T-cell (primary cell): ENCODE results near the gene EDEM1. TPM values are rescaled to one million over a fixed set of nuclear protein-coding genes. Genes with fewer than 3 reads are reported as not detected.

Source experiments
- ATAC-seq, 4 experiments: fragments of 200-7000 bp in 3 of 4; fragments of 150-1000 bp in 1 of 4; cut with Tn5 transposase; replicated peaks in 1 of 4; 1 replicate in 3 of 4; 2 replicates in 1 of 4; pipeline ENCODE4 v1.10.0; 2021; ENCODE audit warnings: moderate library complexity in 3 of 4, mild to moderate bottlenecking in 2 of 4, moderate number of reproducible peaks in 1 of 4
- CTCF ChIA-PET, 2 donors: fragments of 300-600 bp; sonication (Branson Sonifier 250); formaldehyde crosslinking; loops; one replicate each; lab custom pipeline; 2022; ENCODE audit warnings: antibody characterized with exemption in 2 of 2; lab: Charles Lee
- POLR2A ChIA-PET, 2 donors: fragments of 300-600 bp; sonication (Branson Sonifier 250); formaldehyde crosslinking; loops; one replicate each; lab custom pipeline; 2022; ENCODE audit warnings: antibody characterized with exemption in 2 of 2; lab: Charles Lee
- DNase-seq, 35 experiments: peaks; one replicate each; pipeline versions ENCODE4 v3.0.0 to v3.0.0-alpha.2; 2013 to 2023
- H3K27ac ChIP-seq: one replicate; pipeline ENCODE4 v1.5.1; 2013; ENCODE audit warnings: low read length
- H3K27me3 ChIP-seq, 2 experiments: replicated peaks in 1 of 2; 1 replicate in 1 of 2; 2 replicates in 1 of 2; pipeline versions ENCODE4 v1.6.1 to v1.7.0; 2013; ENCODE audit warnings: low read length in 1 of 2, mixed read lengths in 1 of 2; ENCODE audit not compliant: control insufficient read depth in 2 of 2, insufficient read depth in 2 of 2; ENCODE audit errors: extremely low read depth in 1 of 2
- H3K36me3 ChIP-seq, 2 donors: 1 replicate in 1 of 2; 2 replicates in 1 of 2; pipeline versions ENCODE4 v1.6.1 to v1.7.0; 2013; ENCODE audit warnings: low read length in 1 of 2; ENCODE audit not compliant: control insufficient read depth in 2 of 2, insufficient read depth in 1 of 2; ENCODE audit errors: extremely low read depth in 1 of 2
- H3K4me1 ChIP-seq, 2 experiments: 1 replicate in 1 of 2; 2 replicates in 1 of 2; pipeline versions ENCODE4 v1.6.1 to v1.7.0; 2013; ENCODE audit warnings: low read length in 2 of 2, mixed read lengths in 1 of 2; ENCODE audit not compliant: insufficient read depth in 2 of 2, control insufficient read depth in 1 of 2; ENCODE audit errors: extremely low read depth in 1 of 2
- H3K4me3 ChIP-seq, 2 donors: 1 replicate in 1 of 2; 2 replicates in 1 of 2; pipeline versions ENCODE4 v1.5.1 to v1.7.0; 2013; ENCODE audit warnings: mild to moderate bottlenecking in 2 of 2, low read length in 1 of 2, moderate library complexity in 1 of 2; ENCODE audit not compliant: control insufficient read depth in 1 of 2; ENCODE audit errors: extremely low read depth in 1 of 2
- H3K9me3 ChIP-seq: 2 replicates; pipeline ENCODE4 v1.7.0; 2013
- H3K27ac Mint-ChIP-seq, 2 donors: one replicate each; pipeline ENCODE4 v1.8.0; 2020 to 2021; ENCODE audit warnings: mild to moderate bottlenecking in 2 of 2, mixed read lengths in 2 of 2
- H3K27me3 Mint-ChIP-seq, 2 donors: one replicate each; pipeline ENCODE4 v1.8.0; 2021 to 2022; ENCODE audit warnings: mixed read lengths in 2 of 2
- H3K36me3 Mint-ChIP-seq: one replicate; pipeline ENCODE4 v1.8.0; 2021; ENCODE audit warnings: mixed read lengths
- H3K4me1 Mint-ChIP-seq, 3 donors: one replicate each; pipeline ENCODE4 v1.8.0; 2020 to 2022; ENCODE audit warnings: mixed read lengths in 3 of 3, mild to moderate bottlenecking in 1 of 3
- H3K4me3 Mint-ChIP-seq, 3 donors: one replicate each; pipeline ENCODE4 v1.8.0; 2020 to 2022; ENCODE audit warnings: mild to moderate bottlenecking in 3 of 3, mixed read lengths in 3 of 3, moderate library complexity in 3 of 3
- H3K9me3 Mint-ChIP-seq, 3 donors: one replicate each; pipeline ENCODE4 v1.8.0; 2020 to 2022; ENCODE audit warnings: mixed read lengths in 3 of 3
- WGBS: methylation state at CpG from one replicate; pipeline ENCODE4 v1.1.5; 2013; ENCODE audit warnings: missing lambda C conversion rate; ENCODE audit not compliant: insufficient coverage; 5-methylcytosine and 5-hydroxymethylcytosine counted together
- total RNA-seq, 35 experiments: library from RNA in 6 of 35; stranded (reverse) in 6 of 35; fragments of 120-200 nt in 1 of 35; gene quantifications; one replicate each; pipeline versions ENCODE4 v1.2.1 to v1.2.4 and lab custom pipeline; 2013 to 2026

EDEM1 gene
- total RNA-seq, 5 donors from 2014 or later (not counting 1 experiment from before 2014, with no cell fraction given), result 92.6 to 138 (median 113) TPM

DNA sequence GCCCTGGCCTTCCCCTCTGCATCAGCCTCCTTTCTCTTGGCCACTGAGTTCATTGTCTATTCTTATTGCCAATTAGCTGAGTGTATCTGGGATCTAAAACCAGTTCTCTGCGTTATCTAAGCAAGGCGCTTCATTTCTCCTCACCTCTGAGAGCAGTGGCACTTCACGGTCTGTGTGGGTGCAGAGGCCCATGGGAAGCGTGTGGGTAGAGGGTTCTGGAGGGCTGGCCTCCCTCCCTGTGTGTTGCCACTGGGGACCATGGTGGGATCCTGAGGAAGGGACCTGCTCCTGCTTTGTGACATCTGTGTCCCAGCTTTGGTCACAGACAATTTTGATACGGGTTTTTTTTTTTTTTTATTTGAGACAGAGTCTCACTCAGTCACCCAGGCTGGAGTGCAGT is 32.7 kb downstream of the EDEM1 start:
- 32% methylated on average over 3 of the region's 5 CpGs for WGBS
- Histone ChIP-seq H3K27ac (no peak overlapping the region), H3K4me3 (no peak overlapping the region), H3K36me3 (peaks cover 5 to 40% of the 10 kb centered on the region in 2 donors), H3K9me3 (no peaks in the 10 kb centered on the region), H3K4me1 (no peaks in the 10 kb centered on the region), H3K27me3 (no peaks in the 10 kb centered on the region)
- Mint-ChIP-seq H3K27ac (peak overlapping the region; percentile 3 to 50), H3K36me3 (peaks cover 34% of the 10 kb centered on the region), H3K4me3 (no peak overlapping the region), H3K9me3 (no peaks in the 10 kb centered on the region), H3K27me3 (no peaks in the 10 kb centered on the region), H3K4me1 (peaks cover 0 to 3% (median 2%) of the 10 kb centered on the region in 3 donors)
- CTCF ChIA-PET, result no interaction called here
- ATAC-seq (peak in 2 of 4 experiments; percentile 33 to 46), DNase-seq (no peak)
- POLR2A ChIA-PET, result no interaction called here

DNA sequence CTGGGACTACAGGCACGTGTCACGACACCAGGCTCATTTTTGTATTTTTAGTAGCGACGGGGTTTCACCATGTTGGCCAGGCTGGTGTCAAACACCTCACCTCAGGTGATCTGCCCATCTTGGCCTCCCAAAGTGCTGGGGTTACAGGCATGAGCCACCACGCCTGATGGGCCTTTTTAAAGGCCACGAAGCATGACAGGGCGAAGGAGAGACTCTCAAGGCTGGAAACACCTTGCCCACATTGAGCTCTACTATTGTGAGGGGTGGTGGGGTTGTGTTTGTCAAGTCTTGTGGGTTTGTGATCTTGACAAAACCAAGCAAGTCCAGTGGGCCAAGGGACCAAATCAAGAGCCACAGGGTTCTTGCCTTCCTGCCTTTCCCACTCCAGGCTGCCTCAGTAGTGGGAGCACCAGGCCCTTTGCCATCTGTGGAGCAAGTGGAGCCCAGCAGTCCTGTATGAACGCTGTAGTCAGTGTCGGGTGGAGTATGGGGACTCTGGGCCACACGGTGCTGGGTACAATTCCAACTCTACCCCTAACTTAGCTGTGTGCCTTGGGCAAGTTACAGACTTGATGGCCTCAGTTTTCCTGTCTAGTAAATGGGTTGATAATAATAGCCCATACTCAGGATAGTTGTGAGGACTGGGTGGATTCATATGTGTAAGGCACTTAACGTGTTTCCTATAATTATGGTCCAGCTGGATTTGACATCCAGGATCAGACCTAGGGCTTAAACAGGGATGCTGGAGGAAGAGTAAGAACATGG is 33.3 kb downstream of the EDEM1 start:
- DNase-seq, result no peak
- H3K27me3 Mint-ChIP-seq, result no peaks in the 10 kb centered on the region
- peaks cover 0 to 3% (median 2%) of the 10 kb centered on the region in 3 donors for H3K4me1 Mint-ChIP-seq
- peak in 1 of 4 experiments; percentile 18 for ATAC-seq
- H3K9me3 Mint-ChIP-seq, result no peaks in the 10 kb centered on the region
- WGBS, result 95% methylated on average over 8 of the region's 11 CpGs
- Histone ChIP-seq H3K4me3 (no peak overlapping the region), H3K36me3 (peaks cover under 1 to 34% of the 10 kb centered on the region in 2 donors), H3K9me3 (no peaks in the 10 kb centered on the region), H3K27me3 (no peaks in the 10 kb centered on the region), H3K27ac (no peak overlapping the region), H3K4me1 (no peaks in the 10 kb centered on the region)
- H3K27ac Mint-ChIP-seq, result no peak overlapping the region
- ChIA-PET POLR2A (no interaction called here), CTCF (interaction anchor here in 1 of 2 donors (0.6 kb wide), 1 partner anchor 189 kb away, joined by 3 read pairs; no protein-coding TSS in a partner anchor)
- H3K36me3 Mint-ChIP-seq, result peaks cover 28% of the 10 kb centered on the region
- H3K4me3 Mint-ChIP-seq, result no peak overlapping the region

DNA sequence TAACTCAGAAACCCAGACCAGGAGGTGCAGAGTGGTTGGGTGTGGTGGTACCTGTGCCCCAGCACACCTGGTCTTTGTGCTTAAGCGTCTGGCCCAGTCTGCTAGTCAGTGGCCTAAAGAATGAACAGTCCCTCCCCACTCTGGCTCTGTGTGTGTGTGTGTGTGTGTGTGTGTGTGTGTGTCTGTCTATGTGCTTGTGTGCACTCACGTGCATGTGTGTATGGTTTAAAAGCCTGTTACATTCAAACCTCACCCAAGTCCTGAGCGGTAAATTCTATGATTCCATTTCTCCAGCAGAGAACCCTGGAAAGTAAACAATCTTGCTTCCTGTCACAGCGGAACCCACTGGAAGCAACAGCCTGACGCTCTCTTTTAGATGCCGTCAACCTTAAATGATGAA is 34.2 kb downstream of the EDEM1 start:
- WGBS, result 0% methylated on average over 1 of the region's 6 CpGs
- no peak for DNase-seq
- Histone ChIP-seq H3K9me3 (no peaks in the 10 kb centered on the region), H3K4me3 (no peak overlapping the region), H3K27ac (no peak overlapping the region), H3K4me1 (no peaks in the 10 kb centered on the region), H3K36me3 (peaks cover 0 to 25% of the 10 kb centered on the region in 2 donors), H3K27me3 (no peaks in the 10 kb centered on the region)
- Mint-ChIP-seq H3K36me3 (peaks cover 24% of the 10 kb centered on the region), H3K27me3 (no peaks in the 10 kb centered on the region), H3K9me3 (no peaks in the 10 kb centered on the region), H3K27ac (peak overlapping the region in 1 of 2 donors; percentile 6), H3K4me3 (no peak overlapping the region), H3K4me1 (peaks cover 0 to 3% (median under 1%) of the 10 kb centered on the region in 3 donors)
- POLR2A ChIA-PET, result interaction anchor here in 1 of 2 donors (0.6 kb wide), 1 partner anchor 560 kb away, joined by 3 read pairs; no protein-coding TSS in a partner anchor
- CTCF ChIA-PET, result no interaction called here
- ATAC-seq, result peak in 2 of 4 experiments; percentile 25 to 35

- no peak overlapping the region for H3K27ac Mint-ChIP-seq
- POLR2A ChIA-PET, result interaction anchor here in 1 of 2 donors (0.6 kb wide), 1 partner anchor 560 kb away, joined by 3 read pairs; no protein-coding TSS in a partner anchor
- H3K4me1 ChIP-seq, result no peaks in the 10 kb centered on the region
- CTCF ChIA-PET, result interaction anchor here in 1 of 2 donors (0.6 kb wide), 1 partner anchor 57 kb away, joined by 6 read pairs; no protein-coding TSS in a partner anchor
- ATAC-seq (no peak), DNase-seq (no peak)
- H3K9me3 ChIP-seq, result no peaks in the 10 kb centered on the region
- no peaks in the 10 kb centered on the region for H3K27me3 Mint-ChIP-seq
- peaks cover 0 to 19% of the 10 kb centered on the region in 2 donors for H3K36me3 ChIP-seq
- WGBS, result 89% methylated on average over 8 of the region's 13 CpGs
- peaks cover 18% of the 10 kb centered on the region for H3K36me3 Mint-ChIP-seq
- H3K9me3 Mint-ChIP-seq, result no peaks in the 10 kb centered on the region
- H3K4me3 Mint-ChIP-seq, result no peak overlapping the region
- no peak overlapping the region for H3K27ac ChIP-seq
- H3K4me3 ChIP-seq, result no peak overlapping the region
- peaks cover 0 to 2% of the 10 kb centered on the region in 2 experiments for H3K27me3 ChIP-seq
- H3K4me1 Mint-ChIP-seq, result peaks cover 0 to 3% (median 0%) of the 10 kb centered on the region in 3 donors
Measured at GRCh38 chr3:5222283-5223005, 34.9 kb downstream of the EDEM1 start.

- no peaks in the 10 kb centered on the region for H3K9me3 ChIP-seq
Measured at GRCh38 chr3:5226783-5227182, 39.3 kb downstream of the EDEM1 start.

GRCh38 chr3:5227812-5228211 is 40.3 kb downstream of the EDEM1 start:
- Mint-ChIP-seq H3K4me3 (no peak overlapping the region), H3K36me3 (no peaks in the 10 kb centered on the region), H3K9me3 (no peaks in the 10 kb centered on the region), H3K4me1 (peaks cover 0 to 3% (median 0%) of the 10 kb centered on the region in 3 donors), H3K27me3 (peaks cover 0 to 2% of the 10 kb centered on the region in 2 donors), H3K27ac (no peak overlapping the region)
- DNase-seq (no peak), ATAC-seq (no peak)
- H3K4me1 ChIP-seq, result no peaks in the 10 kb centered on the region
- CTCF ChIA-PET, result interaction anchor here in 1 of 2 donors (0.7 to 1.1 kb wide), 2 partner anchors 67 to 104 kb away, joined by 3 read pairs; no protein-coding TSS in a partner anchor
- peaks cover 0 to 10% of the 10 kb centered on the region in 2 experiments for H3K27me3 ChIP-seq
- H3K4me3 ChIP-seq, result no peak overlapping the region
- H3K27ac ChIP-seq, result no peak overlapping the region
- 91% methylated on average over 2 of the region's 6 CpGs for WGBS
- H3K36me3 ChIP-seq, result no peaks in the 10 kb centered on the region
- POLR2A ChIA-PET, result no interaction called here
- H3K9me3 ChIP-seq, result no peaks in the 10 kb centered on the region

More at GRCh38 chr3:5226783-5227182, 39.3 kb downstream of the EDEM1 start:
- ChIA-PET POLR2A (no interaction called here), CTCF (interaction anchor here in 1 of 2 donors (0.6 kb wide), 1 partner anchor 633 kb away, joined by 3 read pairs; no protein-coding TSS in a partner anchor)
- Histone ChIP-seq H3K4me3 (no peak overlapping the region), H3K27me3 (peaks cover 0 to 10% of the 10 kb centered on the region in 2 experiments), H3K27ac (no peak overlapping the region), H3K36me3 (no peaks in the 10 kb centered on the region), H3K4me1 (no peaks in the 10 kb centered on the region)
- ATAC-seq (no peak), DNase-seq (peak in 1 of 35 experiments; percentile 21)
- Mint-ChIP-seq H3K4me3 (no peak overlapping the region), H3K36me3 (no peaks in the 10 kb centered on the region), H3K4me1 (peaks cover 0 to 3% (median 0%) of the 10 kb centered on the region in 3 donors), H3K27me3 (peaks cover 0 to 2% of the 10 kb centered on the region in 2 donors), H3K27ac (no peak overlapping the region), H3K9me3 (no peaks in the 10 kb centered on the region)
- WGBS, result 39% methylated on average over 3 of the region's 6 CpGs
